Lower lobe of right lung (tissue), 2 donors: ENCODE results near the gene MICOS13. TPM values are rescaled to one million over a fixed set of nuclear protein-coding genes. Genes with fewer than 3 reads are reported as not detected.
"Not testable (repeated sequence)": the region's sequence is repeated elsewhere in the genome, so short reads cannot be mapped to it uniquely, and the experiment has no call there.

ENCODE experiments used
- ATAC-seq, 2 donors: fragments of 200-7000 bp; cut with Tn5 transposase; one replicate each; pipeline ENCODE4 v1.9.1; 2020 to 2022; ENCODE audit warnings: mild to moderate bottlenecking in 2 of 2, moderate library complexity in 2 of 2
- DNase-seq: peaks from one replicate; pipeline ENCODE4 v3.0.0-alpha.2; 2020
- H3K27ac ChIP-seq: fragments of 200-600 bp; one replicate; pipeline ENCODE4 v1.8.0; 2022
- H3K27me3 ChIP-seq: fragments of 200-600 bp; one replicate; pipeline ENCODE4 v1.8.0; 2022; ENCODE audit warnings: low read depth
- H3K36me3 ChIP-seq: fragments of 200-600 bp; one replicate; pipeline ENCODE4 v1.8.0; 2022; ENCODE audit warnings: mild to moderate bottlenecking
- H3K4me1 ChIP-seq: fragments of 200-600 bp; one replicate; pipeline ENCODE4 v1.8.0; 2022
- H3K4me3 ChIP-seq: fragments of 200-600 bp; one replicate; pipeline ENCODE4 v1.8.0; 2022; ENCODE audit warnings: mild to moderate bottlenecking
- H3K9me3 ChIP-seq: fragments of 200-600 bp; one replicate; pipeline ENCODE4 v1.8.0; 2022
- CTCF ChIP-seq: fragments of 200-600 bp; IDR thresholded peaks from one replicate; pipeline ENCODE4 v1.8.0; 2022; ENCODE audit warnings: antibody characterized with exemption, mild to moderate bottlenecking
- intact Hi-C: fragments of 100-400 bp; cut with DNase I; formaldehyde crosslinking; loops from one replicate; pipeline ENCODE4 v1.11.0; 2022
- total RNA-seq: library from RNA; stranded (reverse); fragmentation: NEBNext Ultra II Directional; extraction: Animal tissue kit (Norgen Biotek cat#: 25700); gene quantifications from one replicate; pipeline ENCODE4 v1.2.1, GENCODE V29; 2021
- donor health status: DM: no; HTN: yes; CAD: no; lungs with severe emphysema.

Gene MICOS13
- total RNA-seq, 1 donor from 2014 or later, result 42.7 TPM

GRCh38 chr19:5703819-5704818 lies 23.8 kb upstream of the MICOS13 start:
- Histone ChIP-seq H3K36me3 (peaks cover 82% of the 10 kb centered on the region), H3K27ac (no peak overlapping the region), H3K4me3 (no peak overlapping the region), H3K4me1 (no peaks in the 10 kb centered on the region), H3K9me3 (no peaks in the 10 kb centered on the region), H3K27me3 (no peaks in the 10 kb centered on the region)
- no peak for TF ChIP-seq CTCF
- no peak for DNase-seq
- intact Hi-C loops, result no loop called here
- no peak for ATAC-seq

- H3K4me3 ChIP-seq, intact Hi-C loops, H3K9me3 ChIP-seq, DNase-seq, H3K27ac ChIP-seq, H3K27me3 ChIP-seq, ATAC-seq, H3K4me1 ChIP-seq: not testable (repeated sequence)
- peaks cover 78% of the 10 kb centered on the region for H3K36me3 ChIP-seq
These were observed 21.7 kb upstream of the MICOS13 start for GRCh38 chr19:5702053-5702410.

DNA sequence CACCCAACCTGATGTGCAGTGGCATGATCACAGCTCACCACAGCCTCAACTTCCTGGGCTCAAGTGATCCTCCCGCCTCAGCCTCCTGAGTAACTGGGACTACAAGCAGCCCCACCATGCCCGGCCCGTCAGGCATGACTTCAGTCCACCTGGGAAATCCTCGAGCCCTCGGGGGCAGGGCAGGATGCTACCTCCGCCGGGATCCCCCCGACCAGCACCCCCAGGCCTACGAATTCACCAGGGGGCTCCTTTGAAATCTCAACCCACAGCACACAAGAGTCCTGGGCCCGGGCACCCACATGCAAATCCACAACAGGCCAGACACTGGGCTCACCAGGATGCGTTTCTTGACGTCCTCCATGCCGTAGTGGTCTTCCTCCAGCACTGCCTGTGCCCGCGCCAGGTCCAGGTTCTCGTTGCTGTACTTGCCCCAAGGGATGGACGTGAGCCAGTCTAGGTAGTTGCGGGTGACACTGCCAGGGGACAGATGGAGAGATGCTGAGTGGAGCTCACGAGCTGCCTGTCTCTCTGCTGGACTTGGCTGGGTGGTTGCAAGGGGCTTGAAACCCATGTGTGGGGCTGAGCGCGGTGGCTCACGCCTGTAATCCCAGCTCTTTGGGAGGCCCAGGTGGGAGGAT lies 20.3 kb upstream of the MICOS13 start:
- no peak overlapping the region for H3K4me3 ChIP-seq
- no peaks in the 10 kb centered on the region for H3K4me1 ChIP-seq
- no peaks in the 10 kb centered on the region for H3K9me3 ChIP-seq
- intact Hi-C loops, result no loop called here
- DNase-seq (no peak), ATAC-seq (no peak)
- no peak for TF ChIP-seq CTCF
- H3K27ac ChIP-seq, result no peak overlapping the region
- H3K27me3 ChIP-seq, result no peaks in the 10 kb centered on the region
- H3K36me3 ChIP-seq, result peaks cover 78% of the 10 kb centered on the region

- H3K9me3 ChIP-seq, result no peaks in the 10 kb centered on the region
- no peaks in the 10 kb centered on the region for H3K4me1 ChIP-seq
- peaks cover 78% of the 10 kb centered on the region for H3K36me3 ChIP-seq
- no peaks in the 10 kb centered on the region for H3K27me3 ChIP-seq
- no peak overlapping the region for H3K27ac ChIP-seq
- ATAC-seq (no peak), DNase-seq (no peak)
- no peak overlapping the region for H3K4me3 ChIP-seq
- intact Hi-C loops, result no loop called here
- TF ChIP-seq CTCF, result no peak
These were observed 18.5 kb upstream of the MICOS13 start for GRCh38 chr19:5698635-5699422.

DNA sequence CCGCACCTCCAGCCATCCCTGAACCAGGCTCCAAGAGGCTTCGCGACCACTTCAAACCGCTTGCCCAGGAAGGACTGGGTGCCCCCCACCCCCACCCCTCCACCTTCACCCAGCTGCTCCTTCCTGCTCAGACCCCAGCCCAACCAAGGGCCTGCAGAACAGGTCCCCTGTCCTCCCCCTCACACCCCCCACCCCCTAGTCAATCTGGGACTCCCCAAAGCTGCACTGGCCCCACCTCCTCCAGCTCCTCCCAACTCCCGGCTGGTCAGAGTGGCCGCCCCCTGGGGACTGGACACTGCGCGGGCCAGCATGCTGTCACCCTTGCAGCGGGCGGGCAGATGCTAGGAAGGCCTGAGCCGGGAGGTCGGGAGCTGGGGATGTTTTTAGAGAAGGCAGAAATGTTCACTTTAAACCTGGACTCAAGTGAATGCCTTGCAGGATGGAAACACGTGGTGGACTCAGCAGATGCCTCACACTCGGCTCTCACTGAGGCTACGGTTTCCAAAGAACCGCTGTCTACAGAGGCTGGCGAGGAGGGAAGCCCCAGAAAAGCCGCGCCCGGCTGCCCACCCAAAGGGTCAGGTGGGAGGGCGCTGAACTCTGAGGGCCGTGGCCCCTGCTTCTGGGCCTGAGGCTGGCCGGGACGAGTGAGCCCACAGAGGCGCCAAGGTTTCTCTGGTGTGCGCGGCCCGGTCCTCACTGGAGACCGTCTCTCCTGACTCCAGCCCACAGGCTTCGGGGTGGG lies 17.7 kb upstream of the MICOS13 start:
- H3K4me1 ChIP-seq, result no peaks in the 10 kb centered on the region
- peaks cover 78% of the 10 kb centered on the region for H3K36me3 ChIP-seq
- H3K4me3 ChIP-seq, result no peak overlapping the region
- intact Hi-C loops, result no loop called here
- TF ChIP-seq CTCF, result no peak
- DNase-seq, result no peak
- no peaks in the 10 kb centered on the region for H3K27me3 ChIP-seq
- no peaks in the 10 kb centered on the region for H3K9me3 ChIP-seq
- H3K27ac ChIP-seq, result no peak overlapping the region
- no peak for ATAC-seq
